Epidermal melanocyte (primary cell): Measurements from ENCODE around the gene HNRNPA2B1.
"Not testable (repeated sequence)": the region's sequence is repeated elsewhere in the genome, so short reads cannot be mapped to it uniquely, and the experiment has no call there.

Experiments
- DNase-seq: peaks from one replicate; pipeline ENCODE4 v3.0.0; 2011; ENCODE audit warnings: low spot score; ENCODE audit not compliant: insufficient read length

HNRNPA2B1 gene

DNA sequence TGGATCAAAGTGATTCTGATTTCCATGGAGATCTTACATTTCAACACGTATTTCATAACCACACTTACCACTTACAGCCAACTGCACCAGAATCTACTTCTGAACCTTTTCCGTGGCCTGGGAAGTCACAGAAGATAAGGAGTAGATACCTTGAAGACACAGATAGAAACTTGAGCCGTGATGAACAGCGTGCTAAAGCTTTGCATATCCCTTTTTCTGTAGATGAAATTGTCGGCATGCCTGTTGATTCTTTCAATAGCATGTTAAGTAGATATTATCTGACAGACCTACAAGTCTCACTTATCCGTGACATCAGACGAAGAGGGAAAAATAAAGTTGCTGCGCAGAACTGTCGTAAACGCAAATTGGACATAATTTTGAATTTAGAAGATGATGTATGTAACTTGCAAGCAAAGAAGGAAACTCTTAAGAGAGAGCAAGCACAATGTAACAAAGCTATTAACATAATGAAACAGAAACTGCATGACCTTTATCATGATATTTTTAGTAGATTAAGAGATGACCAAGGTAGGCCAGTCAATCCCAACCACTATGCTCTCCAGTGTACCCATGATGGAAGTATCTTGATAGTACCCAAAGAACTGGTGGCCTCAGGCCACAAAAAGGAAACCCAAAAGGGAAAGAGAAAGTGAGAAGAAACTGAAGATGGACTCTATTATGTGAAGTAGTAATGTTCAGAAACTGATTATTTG, 15.3 kb downstream of the HNRNPA2B1 start:
- no peak for DNase-seq

DNA sequence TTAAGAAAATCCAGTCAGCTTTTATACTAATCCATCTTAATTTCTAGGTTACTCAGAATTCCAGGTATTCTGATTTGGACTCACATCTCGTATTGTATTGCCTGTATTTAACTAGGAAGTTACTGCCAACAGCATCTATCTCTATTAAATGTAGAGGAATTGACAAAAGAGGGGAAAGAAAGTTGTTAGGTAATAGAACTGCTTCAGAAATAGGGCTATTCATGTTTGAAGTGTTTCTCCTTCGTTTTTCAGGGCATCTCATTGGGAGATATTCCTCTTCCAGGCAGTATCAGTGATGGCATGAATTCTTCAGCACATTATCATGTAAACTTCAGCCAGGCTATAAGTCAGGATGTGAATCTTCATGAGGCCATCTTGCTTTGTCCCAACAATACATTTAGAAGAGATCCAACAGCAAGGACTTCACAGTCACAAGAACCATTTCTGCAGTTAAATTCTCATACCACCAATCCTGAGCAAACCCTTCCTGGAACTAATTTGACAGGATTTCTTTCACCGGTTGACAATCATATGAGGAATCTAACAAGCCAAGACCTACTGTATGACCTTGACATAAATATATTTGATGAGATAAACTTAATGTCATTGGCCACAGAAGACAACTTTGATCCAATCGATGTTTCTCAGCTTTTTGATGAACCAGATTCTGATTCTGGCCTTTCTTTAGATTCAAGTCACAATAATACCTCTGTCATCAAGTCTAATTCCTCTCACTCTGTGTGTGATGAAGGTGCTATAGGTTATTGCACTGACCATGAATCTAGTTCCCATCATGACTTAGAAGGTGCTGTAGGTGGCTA, 16.1 kb downstream of the HNRNPA2B1 start:
- DNase-seq = not testable (repeated sequence)

DNA sequence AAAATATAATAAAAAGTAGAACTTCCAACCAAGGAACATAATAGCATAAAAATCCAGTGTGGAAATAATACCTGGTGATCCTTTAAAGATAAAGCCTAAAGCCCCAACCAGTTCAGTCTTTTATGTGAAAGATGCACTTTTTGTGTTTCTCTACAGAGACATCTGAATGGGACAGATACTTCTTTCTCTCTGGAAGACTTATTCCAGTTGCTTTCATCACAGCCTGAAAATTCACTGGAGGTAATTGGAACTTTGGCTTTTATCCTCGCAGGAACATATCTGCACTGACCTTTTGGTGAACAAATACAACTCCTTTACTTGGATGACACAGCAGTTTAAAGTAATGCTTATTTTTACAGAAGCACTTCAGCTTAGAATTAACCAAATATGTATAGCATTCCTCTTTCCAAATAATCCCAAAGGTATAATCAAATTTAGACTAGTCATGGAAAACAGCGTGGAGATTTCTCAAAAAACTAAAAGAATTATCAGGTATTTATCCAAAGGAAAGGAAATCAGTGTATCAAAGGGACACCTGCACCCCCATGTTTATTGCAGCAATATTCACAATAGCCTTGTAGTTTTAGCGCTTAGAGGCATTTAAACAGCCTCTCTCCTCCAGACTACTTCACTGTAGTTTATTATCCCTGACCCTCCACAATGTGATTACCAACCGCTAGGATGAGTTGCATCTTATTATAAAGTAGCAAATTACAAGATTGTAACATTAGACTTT, 16.8 kb downstream of the HNRNPA2B1 start:
- DNase-seq = no peak

DNA sequence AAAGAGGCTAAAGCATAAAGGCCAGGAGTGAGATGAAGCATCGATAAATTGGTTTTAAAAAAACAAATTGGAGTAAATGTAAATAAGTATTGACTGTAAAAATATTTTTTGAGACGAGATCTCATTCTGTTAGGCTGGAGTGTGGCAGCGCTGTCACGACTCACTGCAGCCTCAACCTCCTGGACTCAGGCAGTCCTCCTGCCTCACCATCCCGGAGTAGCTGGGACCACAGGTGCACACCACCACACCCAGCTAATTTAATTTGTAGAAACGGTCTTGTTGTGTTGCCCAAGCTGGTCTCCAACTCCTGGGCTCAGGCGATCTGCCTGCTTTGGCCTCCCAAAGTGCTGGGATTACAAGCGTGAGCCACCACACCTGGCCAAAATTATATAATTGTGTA, 17.8 kb downstream of the HNRNPA2B1 start:
- no peak for DNase-seq

DNA sequence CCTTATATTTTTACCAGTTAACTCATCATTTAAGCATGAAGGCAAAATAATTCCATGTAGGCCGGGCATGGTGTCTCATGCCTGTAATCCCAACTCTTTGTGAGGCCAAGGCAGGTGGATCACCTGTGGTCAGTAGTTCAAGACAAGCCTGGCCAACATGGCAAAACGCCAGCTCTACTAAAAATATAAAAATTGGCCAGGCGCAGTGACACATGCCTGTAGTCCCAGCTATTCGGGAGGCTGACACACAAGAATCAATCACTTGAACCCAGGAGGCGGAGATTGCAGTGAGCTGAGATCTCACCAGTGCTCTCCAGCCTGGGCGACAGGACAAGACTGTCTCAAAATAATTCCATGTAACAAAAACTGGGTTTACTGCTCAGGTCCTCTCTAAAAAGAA, 18.3 kb downstream of the HNRNPA2B1 start:
- no peak for DNase-seq

DNA sequence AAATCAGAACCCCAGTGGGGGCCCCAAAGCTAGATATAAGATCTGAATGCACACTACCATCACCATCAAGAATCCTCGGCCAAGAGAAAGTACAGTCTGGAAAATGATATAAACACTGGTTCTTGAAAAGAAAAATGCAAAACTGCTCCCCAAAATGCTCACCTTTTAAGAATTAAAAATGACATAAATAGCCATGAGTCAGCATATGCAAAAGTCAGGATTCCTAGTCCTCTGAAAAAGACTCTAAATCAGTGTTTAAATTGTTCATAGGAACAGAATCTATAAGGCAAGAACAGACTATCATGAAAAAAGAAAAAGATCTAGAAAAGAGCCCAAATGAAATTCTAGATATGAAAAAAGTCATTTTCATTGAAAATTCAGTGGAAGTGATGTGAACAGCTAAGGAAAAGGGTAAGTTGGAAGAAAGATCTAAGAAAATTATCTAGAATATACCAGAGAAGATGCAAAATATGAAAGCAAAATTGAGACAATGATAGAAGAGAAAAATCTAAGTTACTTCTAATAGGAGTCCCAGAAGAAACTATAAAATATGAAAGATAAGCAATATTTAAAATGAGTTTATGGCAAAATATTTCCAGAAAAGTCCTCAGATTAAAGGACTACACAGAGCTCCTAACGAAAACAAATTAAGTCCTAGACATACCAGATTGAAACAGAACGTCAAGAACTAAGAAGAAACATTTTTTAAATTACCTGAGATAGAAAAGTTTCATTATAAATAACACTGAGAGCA, 18.9 kb downstream of the HNRNPA2B1 start:
- DNase-seq = no peak

DNA sequence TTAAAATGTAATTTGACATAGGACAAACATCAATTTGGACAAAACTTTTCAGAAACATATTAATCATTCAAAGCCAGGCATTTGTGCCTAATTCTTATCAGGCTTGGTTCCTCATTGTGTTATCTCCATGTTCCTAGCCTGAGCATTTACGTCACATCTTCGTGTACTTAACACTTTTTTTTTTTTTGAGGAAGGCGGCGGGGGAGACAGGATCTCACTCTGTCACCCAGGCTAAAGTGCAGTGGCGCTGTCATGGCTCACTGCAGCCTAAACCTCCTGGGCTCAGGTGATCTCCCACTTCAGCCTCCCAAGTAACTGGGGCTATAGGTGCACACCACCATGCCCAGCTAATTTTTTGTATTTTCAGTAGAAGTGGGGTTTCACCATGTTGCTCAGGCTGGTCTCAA, 19.8 kb downstream of the HNRNPA2B1 start:
- DNase-seq = no peak

DNA sequence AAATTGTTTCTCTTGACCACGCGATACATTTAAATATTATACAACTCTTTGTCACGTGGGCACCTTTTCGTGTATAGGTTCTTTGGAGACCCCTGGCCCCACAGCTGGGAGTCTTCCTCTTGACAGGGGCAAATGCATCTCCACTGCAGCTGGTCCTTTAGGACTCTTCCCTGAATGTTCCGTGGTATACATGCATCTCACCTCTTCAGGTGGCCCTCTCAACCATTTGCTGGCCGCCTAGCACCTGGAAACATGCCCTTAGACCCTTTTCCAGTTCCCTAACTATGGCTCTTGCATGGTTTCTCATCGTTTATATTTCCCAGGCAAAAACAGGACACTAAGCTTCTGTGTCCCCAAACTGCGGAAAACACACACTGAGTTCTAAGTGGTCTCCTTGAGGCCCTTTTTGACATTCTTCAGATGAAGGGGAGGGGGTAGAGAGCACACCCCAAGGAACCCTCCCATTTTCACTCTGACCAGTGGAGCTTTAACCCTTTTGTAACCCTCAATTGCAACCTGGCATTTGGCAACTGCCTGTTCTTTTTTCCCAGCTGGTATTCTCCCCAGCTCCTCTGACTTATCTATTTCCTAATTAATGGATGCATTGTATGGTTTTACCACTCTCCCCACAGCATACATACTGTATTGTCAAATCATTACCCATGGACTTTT, 20.6 kb downstream of the HNRNPA2B1 start:
- no peak for DNase-seq

DNA sequence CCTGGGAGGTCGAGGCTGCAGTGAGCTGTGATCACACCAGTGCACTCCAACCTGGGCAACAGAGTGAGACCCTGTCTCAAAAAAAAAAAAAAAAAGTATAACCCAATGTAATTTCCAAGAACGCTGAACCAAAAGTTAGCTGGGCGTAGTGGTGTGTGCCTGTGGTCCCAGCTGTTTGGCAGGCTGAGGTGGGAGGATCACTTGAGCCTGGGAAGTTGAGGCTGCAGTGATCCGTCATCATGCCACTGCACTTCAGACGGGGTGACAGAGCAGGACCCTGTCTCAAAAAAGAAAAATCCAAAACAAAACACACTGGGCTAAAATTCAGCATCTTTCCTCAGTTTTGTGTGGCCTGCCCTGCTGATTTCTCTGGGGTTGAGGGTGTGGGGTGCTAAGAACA, 21.1 kb downstream of the HNRNPA2B1 start:
- DNase-seq = no peak

DNA sequence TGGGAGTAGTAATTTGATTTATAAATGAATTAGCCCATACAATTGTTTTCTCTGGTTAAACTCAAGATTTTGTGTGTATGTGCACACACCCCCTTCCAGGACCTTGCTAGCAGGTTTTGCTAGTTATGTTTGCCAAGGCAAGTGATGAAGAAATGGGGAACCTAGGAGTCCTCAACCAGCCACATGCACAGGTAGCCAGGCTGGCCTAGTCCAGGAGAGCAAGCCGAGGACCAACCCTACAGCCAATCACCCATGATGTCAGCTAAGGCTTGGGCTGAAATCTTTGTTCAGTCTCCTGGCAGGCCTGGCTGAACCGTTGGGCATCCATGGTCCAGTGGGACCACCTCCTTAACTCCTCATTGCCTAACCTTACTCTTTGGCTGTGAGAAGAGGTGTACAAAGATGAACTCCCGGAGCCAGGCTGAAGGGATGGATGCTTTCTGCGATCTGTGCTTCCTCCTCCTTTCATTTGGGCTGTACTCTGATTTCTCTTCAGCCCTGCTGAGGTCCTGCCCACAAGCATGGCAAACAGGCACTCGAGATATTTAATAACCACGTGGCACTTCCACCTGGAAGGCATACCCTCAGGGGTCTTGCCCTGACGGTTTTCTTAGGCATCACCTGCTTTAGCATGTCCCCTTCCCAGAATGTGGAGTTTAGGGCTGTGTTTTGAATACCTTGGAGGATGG, 22.1 kb downstream of the HNRNPA2B1 start:
- no peak for DNase-seq

DNA sequence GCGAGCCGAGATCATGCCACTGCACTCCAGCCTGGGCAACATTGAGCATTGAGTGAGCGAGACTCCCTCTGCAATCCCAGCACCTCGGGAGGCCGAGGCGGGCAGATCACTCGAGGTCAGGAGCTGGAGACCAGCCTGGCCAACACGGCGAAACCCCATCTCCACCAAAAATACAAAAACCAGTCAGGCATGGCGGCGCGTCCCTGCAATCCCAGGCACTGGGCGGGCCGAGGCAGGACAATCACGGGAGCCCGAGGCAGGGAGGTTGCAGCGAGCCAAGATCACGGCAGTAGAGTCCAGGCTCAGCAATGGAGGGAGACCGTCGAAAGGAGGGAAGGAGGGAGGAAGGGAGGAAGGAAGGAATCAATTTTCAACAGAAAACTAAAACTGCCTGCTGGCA, 23.3 kb downstream of the HNRNPA2B1 start:
- DNase-seq = not testable (repeated sequence)

DNA sequence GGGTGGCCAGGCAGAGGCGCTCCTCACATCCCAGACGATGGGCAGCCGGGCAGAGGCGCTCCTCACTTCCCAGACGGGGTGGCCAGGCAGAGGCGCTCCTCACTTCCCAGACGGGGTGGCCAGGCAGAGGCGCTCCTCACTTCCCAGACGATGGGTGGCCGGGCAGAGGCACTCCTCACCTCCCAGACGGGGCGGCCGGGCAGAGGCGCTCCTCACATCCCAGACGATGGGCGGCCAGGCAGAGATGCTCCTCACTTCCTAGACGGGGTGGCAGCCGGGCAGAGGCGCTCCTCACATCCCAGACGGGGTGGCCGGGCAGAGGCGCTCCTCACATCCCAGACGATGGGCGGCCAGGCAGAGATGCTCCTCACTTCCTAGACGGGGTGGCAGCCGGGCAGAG, 23.9 kb downstream of the HNRNPA2B1 start:
- DNase-seq = not testable (repeated sequence)

DNA sequence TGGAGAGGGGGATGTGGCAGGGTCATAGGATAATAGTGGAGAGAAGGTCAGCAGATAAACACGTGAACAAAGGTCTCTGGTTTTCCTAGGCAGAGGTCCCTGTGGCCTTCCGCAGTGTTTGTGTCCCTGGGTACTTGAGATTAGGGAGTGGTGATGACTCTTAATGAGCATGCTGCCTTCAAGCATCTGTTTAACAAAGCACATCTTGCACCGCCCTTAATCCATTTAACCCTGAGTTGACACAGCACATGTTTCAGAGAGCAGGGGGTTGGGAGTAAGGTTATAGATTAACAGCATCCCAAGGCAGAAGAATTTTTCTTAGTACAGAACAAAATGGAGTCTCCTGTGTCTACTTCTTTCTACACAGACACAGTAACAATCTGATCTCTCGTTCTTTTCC, 24.6 kb downstream of the HNRNPA2B1 start:
- DNase-seq = not testable (repeated sequence)

DNA sequence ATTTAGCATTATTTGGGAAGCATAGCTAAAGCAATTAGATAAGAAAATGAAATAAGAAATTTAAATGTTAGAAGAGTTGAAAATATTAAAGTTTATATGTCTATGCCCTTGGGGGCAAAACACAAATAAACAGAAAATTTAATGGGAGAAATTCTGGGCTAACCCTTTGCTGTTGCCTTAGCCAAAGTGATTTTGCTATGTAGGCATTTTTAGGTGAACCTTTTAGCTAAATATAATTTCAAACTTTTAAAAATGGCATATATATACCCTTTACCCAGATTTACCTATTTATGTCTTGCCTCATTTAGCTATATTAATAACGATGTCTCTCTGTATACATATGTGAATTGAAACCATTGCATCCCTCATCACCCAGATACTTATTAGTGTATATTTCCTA, 28.5 kb downstream of the HNRNPA2B1 start:
- DNase-seq = no peak

DNA sequence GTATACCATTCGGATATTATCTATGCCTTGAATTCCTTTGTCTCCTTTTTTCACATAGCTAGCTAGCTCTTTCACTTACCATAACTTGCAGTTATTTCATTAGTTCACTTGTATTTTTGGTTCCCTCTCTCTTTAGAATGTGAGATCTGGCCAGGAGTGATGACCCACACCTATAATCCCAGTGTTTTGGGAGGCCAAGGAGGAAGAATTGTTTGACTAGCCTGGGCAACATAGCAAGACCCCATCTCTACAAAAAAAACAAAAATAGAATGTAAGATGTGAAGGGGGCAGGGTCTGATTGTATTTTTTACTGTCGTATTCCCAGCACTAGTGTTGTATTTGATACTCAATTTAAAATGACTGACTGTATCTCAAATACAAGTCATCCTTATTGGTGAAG, 28.9 kb downstream of the HNRNPA2B1 start:
- no peak for DNase-seq

DNA sequence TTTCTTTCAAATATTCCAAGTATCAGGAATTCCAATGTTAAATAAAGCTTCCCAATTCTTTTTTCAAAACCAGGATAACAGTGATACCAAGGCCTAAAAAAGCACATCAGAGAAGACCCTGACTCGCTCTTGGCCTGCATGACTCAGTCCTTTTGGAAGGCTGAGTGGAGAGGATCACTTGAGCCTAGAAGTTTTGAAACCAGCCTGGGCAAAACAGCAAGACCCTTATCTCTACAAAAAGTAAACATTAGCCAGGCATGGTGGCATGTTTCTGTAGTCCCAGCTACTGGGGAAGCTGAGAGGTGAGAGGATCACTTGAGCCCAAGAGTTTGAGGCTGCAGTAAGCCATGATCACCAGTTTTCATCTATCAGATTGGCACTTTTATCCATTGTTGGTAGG, 29.9 kb downstream of the HNRNPA2B1 start:
- DNase-seq = no peak

DNA sequence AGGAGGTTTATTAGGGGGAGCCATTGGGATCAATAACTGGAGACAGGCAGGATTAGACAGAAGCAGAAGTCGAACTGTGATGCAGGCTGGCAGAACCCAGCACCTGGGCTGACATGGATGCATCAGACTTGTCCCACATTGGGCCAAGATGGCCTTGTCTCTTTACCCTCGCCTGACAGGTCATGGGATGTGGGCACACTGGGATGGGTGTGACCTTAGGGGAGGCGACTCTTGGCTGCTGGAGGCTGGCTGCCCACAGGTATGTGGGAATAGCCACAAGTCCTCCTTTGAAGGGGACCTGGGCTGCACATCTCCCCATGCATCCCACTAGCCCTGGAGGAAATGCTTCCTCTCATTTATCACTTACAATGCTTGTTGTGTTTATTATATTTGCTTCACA, 31.3 kb downstream of the HNRNPA2B1 start:
- no peak for DNase-seq

DNA sequence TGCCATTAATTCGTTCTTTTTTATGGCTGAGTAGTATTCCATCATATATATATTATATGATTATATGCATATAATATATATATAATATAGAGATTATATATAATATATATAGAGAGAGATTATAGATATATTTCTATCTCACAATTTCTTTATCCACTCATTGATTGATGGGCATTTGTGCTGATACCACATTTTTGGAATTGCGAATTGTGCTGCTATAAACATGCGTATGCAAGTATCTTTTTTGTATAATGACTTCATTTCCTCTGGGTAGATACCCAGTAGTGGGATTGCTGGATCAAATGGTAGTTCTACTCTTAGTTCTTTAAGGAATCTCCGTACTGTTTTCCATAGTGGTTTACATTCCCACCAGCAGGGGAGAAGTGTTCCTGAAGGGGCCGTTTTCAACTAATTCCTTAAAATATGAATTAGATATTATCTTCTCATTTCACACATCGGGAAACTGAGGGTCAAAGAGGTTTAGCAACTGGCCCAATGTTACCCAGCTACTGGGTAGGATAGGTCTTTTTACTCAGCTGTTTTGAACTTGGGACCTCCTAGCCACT, 32.0 kb downstream of the HNRNPA2B1 start:
- DNase-seq = no peak

DNA sequence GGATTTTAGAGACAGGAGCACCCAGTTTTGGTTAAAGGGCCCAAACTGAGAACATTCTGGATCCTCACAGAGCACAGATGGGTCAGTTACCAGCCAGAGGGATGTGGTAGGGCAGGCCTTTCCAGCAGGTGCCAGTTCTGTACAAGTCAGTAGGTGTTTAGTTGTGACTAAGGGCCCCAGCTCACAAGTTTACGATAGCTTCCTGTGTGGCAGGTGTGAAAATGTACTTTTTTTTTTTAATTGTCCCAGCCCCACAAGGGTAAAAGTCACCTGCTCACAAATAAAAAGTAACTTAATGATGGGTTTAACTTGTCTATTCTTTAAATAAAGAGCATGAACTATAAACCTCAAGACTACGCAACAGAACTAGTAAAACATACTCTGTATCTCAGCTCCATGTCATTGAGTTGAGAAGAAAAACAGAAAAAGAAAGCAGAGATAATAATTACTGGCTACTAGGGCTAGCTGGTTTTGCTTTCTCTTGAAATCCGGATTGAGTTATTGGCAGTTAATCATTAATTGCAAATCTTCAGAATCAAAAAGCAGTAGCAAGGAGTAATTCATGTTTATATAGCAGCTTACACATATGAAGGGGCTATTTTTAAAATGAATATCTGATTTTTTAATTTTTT, 33.1 kb downstream of the HNRNPA2B1 start:
- no peak for DNase-seq
